Stimulated activated CD4-positive, alpha-beta T cell treated with anti-CD3 and anti-CD28 coated beads, Interleukin-15, amount 100 ng/mL, for 1 hour (primary cell): ENCODE data around the gene CDH23.
A peak's percentile ranks its signal among the peaks of the same experiment; 100 is the strongest.

Source experiments
- DNase-seq, 2 donors: peaks; one replicate each; pipeline ENCODE4 v3.0.0-alpha.2; 2020; ENCODE audit warnings: low read depth in 1 of 2, low spot score in 1 of 2

CDH23 gene

DNA sequence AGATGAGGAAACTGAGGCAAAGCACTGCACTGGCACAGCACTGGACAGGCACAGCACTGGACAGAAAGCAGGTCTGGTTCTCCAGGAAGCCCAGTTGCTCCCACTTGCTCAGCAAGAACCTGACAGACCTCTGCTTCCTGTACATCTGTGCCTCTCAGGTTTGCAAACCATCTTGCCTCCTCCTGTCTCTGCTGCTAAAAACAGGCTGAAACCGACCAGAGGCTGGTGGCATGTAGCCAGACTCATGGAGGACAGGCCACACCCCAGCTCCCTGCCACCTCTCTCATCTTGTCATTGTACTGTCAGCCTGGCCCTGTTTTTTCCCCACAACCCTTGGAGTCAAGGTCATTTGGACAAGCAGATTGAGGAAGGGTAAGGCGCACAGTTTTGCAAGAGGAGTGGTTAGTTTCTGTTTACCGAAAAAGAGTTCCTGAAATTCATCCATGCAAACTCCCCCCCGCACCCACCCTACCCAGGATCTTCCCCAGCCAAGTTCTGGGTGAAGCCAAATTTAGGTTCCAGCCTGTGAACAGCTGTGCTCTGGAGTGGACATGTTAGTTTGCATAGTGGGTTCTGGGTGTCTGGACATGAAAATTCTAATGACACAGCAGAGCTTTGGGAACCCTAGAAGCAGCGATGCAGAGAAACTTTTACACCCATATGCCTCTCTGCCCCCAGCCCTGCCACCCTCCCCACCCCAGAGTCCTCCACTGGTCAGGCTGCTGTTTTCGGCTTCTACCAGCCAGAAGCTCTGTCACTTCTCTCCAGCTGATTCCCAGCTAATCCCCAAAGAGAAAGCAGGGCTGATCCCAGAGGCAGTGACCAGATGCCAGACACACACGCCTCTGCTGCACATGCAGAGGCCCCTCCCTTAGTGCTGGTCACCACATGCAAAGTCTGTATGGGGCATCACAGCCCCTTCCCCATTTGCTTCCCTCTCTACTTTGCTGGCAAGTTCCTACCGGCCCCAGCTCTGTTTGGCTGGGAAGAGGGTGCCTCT, 331.3 kb downstream of the CDH23 start:
- DNase-seq, result peak in 1 of 2 donors; percentile 50

DNA sequence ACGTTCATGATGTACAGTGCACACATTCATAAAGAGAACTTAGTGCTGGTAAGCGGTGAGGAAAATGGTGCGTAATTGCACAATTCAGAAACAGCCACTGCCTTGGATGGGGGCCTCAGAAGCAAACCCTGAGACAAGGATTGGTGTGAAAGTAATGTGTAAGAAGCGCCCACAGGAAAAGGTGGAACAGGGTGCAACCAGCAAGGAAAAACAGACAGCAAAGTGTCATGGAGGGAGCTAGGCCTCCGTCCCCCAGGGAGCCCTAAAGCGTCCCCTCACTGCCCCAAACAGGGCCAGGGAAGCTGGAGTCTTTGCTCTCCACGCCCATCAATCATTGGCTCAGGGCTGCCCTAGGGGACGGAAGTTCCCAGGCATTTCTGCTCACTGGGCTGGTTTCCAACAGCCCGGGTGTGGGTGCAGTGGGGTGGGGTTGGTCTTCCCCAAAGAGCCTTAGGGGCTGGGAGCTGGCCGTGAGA, 332.5 kb downstream of the CDH23 start:
- no peak for DNase-seq

DNA sequence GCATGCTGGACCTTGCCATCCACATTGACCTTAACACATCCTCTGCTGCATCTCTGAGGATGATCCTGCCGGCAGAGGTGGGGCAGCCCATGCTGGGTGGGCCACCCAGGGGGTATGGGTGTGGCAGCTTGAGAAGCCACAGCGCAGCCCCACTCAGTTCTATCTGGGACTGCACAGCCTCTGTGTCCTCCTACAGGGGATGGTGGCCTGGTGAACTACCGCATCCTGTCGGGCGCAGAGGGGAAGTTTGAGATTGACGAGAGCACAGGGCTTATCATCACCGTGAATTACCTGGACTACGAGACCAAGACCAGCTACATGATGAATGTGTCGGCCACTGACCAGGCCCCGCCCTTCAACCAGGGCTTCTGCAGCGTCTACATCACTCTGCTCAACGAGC, 335.1 kb downstream of the CDH23 start:
- DNase-seq, result no peak

DNA sequence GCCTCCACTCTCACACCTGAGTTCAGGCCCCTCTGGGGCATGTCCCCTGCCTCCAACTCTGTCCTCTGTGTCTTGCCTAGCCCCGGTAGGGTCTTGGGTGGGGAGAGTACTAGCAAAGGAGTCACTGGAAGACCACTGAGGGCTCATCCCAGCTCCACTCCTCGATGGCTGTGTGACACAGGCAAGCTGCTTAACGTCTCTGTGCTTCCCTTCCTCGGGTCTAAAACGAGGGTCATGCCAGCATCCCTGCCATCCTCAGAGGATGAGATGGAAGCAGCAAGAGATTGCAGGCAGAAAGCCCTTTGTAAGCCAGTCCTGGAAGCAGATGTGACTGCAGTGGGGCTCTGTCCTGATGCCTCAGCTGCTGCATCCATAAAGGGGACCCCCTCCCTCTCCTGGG, 338.1 kb downstream of the CDH23 start:
- no peak for DNase-seq

DNA sequence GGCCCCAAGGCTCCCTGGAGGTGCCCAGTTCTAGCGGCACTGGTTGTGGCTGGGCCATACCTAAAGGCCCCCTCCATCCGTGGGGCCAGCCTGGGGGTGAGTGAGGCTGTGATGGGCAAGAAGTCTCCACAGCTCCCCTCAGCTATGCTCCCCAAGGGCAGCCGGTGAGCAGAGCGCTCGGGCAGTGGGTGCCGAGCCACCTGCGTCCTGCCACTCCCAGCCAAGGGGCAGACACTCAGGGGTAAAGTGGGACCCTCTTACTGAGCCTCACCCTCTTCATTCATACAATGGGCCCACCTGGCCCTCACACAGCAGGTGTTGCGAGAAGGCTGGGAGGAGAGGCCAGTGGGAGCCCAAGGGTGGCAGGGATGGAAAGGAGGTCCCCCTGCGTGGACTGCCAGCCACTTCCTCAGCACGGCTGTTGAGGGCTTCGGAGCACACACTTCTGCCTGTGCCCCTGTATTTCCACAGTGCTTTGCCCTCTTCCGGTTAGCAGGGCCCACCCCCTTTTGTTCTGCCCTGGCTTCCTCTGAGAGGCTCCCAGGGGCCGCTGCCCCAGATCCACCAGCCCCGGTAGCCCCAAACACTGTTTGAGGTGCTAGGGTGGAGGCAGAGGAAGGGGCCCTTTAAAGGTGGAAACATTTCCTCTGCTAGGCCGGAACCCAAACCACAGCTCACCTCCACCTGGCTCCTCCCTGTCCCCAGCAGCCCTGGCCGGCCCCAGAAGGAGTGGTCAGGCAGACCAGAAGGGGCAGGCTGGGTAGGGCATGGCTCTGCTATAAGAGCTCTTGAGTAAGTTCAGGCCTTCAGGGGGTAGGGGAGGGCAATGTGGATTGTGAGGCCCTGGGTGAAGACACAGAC, 339.2 kb downstream of the CDH23 start:
- no peak for DNase-seq

DNA sequence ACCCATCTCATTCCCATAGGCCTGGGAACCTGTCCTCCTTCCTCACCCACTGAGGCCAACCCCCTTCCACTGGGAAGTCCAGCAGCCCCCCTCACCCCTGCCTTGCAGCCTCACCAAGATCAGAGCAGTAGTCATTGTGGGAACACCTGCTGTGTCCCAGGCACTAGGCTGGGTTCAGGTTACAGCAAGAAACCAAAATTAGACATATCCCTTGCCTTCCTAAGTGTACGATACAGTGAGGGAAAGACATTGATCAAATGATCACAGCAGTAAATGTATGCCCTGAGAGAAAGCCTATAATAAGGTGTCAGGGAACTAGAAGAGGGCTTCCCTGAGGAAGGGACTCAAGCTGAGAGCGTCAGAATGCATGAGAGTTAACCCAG, 339.8 kb downstream of the CDH23 start:
- no peak for DNase-seq

DNA sequence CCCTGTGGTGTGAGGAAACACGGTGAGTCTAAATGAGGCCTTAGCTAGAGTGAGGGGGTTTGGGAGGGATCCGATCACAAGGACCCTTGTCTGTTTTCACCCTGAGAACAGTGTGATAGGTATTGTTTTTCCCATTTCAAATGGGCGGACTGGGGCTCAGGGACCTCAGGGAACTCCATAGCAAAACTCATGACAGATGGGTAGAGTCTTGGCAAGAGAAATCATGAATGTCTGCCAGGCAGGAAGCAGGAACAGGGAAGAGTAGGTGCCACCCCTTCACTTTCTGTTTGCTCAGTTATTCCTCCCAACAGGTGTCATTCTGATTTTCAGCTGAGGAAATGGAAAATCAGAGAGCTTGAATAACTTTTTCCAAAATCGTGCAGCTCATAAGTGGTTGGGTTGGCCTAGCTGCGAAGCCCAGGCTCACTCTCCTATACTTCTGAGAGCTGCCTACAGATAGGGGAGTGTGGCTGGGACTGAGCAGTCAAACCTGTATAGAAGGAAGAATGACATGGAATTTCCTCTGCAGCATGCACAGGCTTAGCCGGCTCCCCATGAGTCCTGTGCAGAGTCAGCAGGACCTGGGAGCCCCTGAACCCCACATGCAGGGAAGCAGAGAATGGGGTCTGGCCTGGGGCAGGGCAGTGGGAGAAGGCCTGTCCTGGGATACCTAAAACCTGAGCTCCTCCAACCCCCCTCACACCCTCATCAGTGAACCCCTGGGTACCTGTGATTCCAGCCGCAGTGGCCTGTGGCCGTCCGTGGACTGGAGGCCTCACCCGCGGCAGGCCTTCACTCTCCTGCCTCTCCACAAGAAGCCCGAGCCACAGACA, 340.5 kb downstream of the CDH23 start:
- no peak for DNase-seq

DNA sequence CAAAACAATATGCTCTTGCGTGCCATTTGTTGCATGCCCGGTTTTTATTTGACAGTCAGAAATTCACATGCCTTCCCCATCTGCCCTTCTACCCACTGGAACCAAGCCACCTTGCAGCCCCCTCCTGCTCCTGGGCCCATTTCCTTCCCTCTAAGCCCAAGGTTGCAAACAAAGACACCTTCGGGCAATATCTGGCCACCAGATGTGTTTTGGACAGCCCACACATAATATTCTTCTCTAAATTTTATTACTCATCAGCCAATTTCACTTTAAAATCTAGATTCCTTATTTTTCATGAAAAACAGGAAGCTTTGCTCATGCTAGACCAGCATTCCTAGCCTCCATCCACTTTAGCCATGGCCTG, 341.1 kb downstream of the CDH23 start:
- no peak for DNase-seq

DNA sequence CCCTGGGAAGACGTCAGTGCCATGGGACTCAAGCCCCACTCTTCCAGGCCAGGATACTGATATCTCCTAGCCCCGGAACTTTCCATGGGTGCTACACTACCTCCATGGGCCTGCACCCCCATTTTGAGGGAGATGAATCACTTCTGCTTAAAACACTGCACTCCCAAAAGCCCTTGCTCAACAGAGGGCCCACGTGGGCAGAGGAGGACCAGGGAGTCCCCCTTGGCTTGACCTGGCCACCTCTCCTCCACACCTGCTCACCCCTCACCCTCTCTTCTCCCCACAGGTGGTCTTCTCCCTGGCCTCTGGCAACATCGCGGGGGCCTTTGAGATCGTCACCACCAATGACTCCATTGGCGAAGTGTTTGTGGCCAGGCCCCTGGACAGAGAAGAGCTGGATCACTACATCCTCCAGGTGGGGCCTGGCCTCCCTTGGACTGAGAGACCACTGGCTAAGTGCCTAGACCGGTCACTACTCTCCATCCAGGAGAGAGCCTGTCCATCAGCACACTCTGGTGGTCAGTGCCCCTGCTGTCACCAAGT, 342.7 kb downstream of the CDH23 start:
- no peak for DNase-seq

DNA sequence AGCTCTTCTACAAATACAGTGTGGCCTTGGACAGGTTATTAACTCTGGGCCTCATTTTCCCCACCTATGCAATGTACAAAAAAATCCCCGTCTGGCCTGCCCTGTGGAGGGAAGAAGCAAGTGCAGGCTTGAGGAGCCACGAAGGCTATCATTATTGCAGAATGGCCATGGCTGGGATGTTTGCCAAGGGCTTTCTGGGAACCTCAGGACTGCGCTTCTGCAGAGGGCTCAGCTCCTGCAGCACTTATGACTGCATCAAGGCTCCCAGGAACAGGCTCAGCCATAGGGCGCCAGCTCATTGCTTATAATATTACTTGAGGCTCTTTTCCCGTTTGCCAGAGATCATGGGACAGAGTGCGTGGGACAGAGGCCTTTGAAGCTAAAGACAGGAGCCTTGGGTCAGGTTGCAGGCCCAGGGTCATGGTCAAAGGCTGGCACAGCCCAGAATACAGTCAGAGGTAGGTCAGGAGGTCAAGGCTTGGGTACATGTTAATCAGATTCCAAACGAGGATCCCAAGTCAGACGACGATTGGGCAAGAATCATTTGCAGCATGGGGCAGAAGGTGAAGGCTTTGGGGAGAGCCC, 343.4 kb downstream of the CDH23 start:
- DNase-seq, result no peak

DNA sequence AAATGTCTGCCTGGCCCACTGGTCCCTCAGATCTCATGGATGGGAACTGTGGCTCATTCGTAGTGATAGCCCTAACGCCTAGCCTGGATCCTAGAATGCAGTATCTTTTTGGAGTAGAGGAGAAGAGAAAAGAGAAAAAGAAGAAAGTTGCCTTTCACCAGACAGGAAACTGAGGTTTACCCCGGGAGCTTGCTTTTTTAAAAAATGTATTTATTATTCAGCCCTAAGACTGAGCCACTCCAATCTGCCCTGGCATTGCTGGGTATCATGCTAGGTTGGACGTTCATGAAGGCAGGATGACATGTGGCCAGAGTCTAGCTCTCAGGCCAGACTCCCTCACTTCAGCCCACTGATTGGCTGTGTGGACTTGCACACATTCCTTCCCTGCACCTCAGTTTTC, 344.3 kb downstream of the CDH23 start:
- no peak for DNase-seq

DNA sequence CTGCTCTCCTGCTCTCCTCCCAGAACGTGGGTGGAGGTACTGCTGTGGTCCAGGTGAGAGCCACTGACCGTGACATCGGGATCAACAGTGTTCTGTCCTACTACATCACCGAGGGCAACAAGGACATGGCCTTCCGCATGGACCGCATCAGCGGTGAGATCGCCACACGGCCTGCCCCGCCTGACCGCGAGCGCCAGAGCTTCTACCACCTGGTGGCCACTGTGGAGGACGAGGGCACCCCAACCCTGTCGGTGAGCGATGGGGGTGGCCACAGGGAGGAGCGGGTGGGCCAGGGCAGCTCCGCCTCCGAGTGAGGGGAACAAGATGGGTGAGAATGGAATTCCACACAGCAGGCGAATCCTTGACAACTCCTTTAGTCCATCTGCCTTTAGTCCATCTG, 345.0 kb downstream of the CDH23 start:
- DNase-seq, result no peak

DNA sequence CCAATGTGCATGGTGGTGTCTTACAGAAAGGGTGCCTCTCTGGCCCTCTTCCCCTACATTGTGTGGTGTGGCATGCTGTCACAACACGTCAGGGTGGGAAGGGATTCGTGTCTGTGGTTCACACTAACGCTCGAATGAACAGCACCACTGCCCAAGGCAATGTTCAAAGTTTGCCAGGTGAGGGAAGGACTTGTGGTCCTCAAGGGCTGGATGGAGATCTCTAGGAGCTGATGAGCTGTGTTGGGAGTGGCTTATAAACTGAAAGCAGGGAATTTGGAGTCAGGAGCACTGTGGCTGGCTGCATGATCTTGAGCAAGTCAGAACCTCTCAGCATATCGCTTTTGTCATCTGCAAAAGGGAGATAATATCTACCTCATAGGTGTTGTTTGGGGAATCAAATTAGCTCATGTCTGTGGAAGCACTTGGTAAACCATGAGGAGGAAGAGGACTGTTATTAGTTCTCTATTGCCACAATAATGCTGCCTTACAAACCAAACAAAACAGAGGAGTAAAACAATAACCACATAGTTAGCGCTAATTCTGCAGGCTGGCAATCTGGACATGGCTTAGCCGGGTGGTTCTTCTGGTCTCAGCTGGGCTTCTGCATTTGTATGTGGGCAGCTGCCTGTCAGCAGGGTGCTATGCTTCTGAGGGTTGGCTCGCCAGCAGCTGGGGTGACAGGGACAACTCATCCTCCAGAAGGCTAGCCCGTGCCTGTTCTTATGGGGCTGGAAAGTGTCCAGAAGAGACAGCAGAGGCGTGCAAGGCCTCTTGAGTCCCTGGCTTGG, 345.8 kb downstream of the CDH23 start:
- no peak for DNase-seq

DNA sequence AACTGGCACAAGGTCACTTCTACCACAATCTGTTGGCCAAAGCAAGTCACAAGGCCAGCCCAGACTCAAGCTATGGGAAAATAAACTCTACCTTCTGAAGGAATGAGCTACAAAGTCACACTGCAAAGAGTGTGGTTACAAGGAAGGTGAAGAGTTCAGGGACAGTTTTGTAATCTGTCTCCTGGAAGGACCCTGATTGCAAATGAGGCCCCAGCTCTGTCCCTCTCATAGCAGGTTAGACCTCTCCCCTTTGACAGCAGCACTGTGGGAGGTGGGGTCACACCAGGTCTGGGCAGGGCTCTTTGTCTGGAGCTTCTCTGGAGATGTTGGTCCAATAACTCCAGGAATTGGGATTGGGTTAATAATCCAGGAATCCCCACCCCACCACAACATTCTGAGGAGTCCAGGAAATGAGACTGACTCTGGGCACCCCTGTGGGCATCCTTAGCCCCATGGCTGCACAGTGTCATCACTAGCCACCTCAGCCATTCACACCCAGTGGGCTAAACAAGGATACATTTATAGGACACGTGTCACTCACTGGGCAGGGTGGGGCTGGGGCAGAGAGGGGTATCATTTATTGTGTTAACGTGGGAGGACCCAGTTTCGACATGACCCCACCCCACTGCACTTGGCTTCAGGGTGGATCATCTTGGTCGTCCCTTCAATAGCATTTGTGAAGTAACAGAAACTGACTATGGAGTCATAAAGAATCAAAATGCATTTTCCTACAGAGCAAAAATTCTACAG, 346.5 kb downstream of the CDH23 start:
- DNase-seq, result no peak

DNA sequence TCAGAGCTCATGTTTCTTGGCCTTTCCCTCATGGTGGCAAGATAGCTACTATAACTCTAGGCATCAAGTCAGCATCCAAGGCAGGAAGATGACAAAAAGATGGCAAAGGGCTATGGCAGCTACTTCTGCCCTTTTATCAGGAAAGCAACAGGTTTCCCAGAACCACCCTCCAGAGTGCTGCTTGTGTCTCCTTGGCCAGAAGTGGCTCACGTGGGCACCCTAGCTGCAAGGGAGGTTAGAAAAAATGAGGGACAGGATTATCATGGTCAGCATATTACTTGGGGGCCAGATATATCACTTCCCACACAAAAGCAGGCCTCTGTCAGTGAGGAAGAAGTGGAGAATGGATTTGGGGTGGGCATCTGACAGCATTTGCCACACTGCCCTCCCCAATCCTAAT, 347.1 kb downstream of the CDH23 start:
- DNase-seq, result no peak

DNA sequence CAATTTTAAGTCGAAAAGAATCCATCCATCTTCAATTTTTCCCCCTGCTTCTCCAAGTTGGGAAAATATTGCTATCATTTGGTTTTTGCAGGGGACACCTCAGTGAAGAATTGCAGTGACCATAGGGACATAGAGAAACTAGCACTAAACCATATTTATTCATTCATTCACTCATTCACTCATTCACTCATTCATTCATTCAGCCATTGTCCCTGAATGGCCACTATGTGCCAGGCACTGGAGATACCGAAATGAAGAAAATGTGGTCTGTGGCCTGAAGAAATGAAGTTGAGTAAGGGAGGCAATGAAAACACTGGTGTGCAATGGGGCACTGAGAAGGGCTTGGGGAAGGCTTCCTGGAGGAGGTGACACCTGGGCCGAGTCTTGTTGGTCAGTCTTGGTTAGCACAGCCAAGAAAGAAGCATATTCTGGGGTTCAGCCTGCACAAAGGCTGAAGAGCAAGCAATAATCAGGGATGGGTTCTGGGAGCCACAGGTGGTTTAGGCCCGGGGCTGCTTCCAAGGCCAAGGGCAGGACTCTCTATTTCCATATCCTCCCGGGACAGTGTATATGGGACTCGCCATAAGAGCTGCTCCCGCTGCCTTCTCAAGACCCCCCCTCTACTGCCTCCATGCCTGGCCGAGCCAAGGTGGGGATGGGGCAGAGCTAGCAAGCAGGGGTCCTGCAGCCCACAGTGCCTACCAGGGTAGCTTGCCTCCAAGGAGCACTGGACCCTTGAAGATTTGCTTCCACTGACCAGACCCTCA, 348.4 kb downstream of the CDH23 start:
- no peak for DNase-seq

DNA sequence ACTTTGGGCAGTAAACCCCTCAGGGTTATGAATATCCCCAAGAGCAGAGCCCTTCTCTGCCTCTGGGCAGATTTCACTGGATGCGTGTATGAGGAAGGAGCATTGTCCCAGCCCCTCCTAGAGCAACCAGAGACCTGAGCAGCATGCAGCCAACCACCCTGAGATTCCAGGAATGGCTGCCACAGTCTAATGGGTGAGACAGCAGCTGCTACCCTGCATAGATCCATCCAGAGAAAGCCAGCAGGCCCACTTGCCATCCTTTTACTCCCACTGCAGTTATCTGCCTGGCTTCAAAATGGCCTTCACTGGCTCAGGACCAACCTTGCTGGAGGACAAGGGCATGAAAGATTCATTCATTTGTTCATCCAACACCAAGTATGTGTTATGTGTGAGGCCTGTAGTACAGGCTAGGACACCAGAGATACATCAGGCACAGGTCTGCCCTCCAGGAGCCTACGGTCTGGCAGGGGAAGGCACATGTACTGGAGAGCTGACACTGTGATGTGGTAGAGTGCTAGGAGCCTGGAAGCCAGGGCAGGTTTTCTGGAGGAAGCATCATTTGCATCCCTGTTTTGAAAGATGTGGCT, 349.0 kb downstream of the CDH23 start:
- DNase-seq, result no peak
